Umbilical cord (tissue), 2 donors: ENCODE data around the gene GUCY2D. TPM values are rescaled to one million over a fixed set of nuclear protein-coding genes. Genes with fewer than 3 reads are reported as not detected.
A peak's percentile ranks its signal among the peaks of the same experiment; 100 is the strongest.
"Not testable (repeated sequence)": the region's sequence is repeated elsewhere in the genome, so short reads cannot be mapped to it uniquely, and the experiment has no call there.

Experiments used
- DNase-seq: peaks from one replicate; pipeline ENCODE4 v3.0.0-alpha.2; 2015; ENCODE audit warnings: low spot score
- total RNA-seq: library from RNA; depleted of rRNA; stranded (reverse); fragments of >200 nt; gene quantifications from one replicate; pipeline ENCODE4 v1.2.3, GENCODE V29; 2014; ENCODE audit warnings: low replicate concordance; ENCODE audit not compliant: insufficient read depth

Gene GUCY2D
- total RNA-seq, 1 donor from 2014 or later, result 0.72 TPM

GRCh38 chr17:8016632-8017424 is 14.4 kb downstream of the GUCY2D start:
- DNase-seq, result peak; percentile 60

- no peak for DNase-seq
Measured at GRCh38 chr17:8018436-8018835, 16.0 kb downstream of the GUCY2D start.

GRCh38 chr17:8019166-8019565 is 16.8 kb downstream of the GUCY2D start:
- peak; percentile 37 for DNase-seq

GRCh38 chr17:8019665-8020650 is 17.5 kb downstream of the GUCY2D start:
- DNase-seq, result peak; percentile 38

GRCh38 chr17:8020776-8021564 is 18.6 kb downstream of the GUCY2D start:
- no peak for DNase-seq

- DNase-seq, result no peak
Measured at GRCh38 chr17:8021565-8022359, 19.3 kb downstream of the GUCY2D start.

- peak; percentile 58 for DNase-seq
Measured at GRCh38 chr17:8022360-8023003, 20.1 kb downstream of the GUCY2D start.

- DNase-seq, result not testable (repeated sequence)
Measured at GRCh38 chr17:8024161-8024560, 21.7 kb downstream of the GUCY2D start.

GRCh38 chr17:8025176-8025911 is 22.9 kb downstream of the GUCY2D start:
- DNase-seq, result no peak

- DNase-seq, result no peak
Measured at GRCh38 chr17:8029121-8029520, 26.7 kb downstream of the GUCY2D start.

GRCh38 chr17:8031261-8031661 is 28.8 kb downstream of the GUCY2D start:
- DNase-seq, result peak; percentile 69

- DNase-seq, result no peak
Measured at GRCh38 chr17:8031950-8032349, 29.5 kb downstream of the GUCY2D start.

- no peak for DNase-seq
Measured at GRCh38 chr17:8032442-8032841, 30.0 kb downstream of the GUCY2D start.

- no peak for DNase-seq
Measured at GRCh38 chr17:8038954-8039610, 36.7 kb downstream of the GUCY2D start, which contains the start of gene ALOX15B. ALOX15B (plus strand) TSS chr17:8039059; CDS start chr17:8039156, 97 bp downstream.

- DNase-seq, result no peak
Measured at GRCh38 chr17:8039611-8040168, 37.3 kb downstream of the GUCY2D start.

- peak; percentile 82 for DNase-seq
Measured at GRCh38 chr17:8041249-8041928, 39.0 kb downstream of the GUCY2D start.

- DNase-seq, result no peak
Measured at GRCh38 chr17:8041979-8042378, 39.6 kb downstream of the GUCY2D start.
